HCT116 (cell line): Measurements from ENCODE around the gene ZMYM4. TPM values are rescaled to one million over a fixed set of nuclear protein-coding genes. Genes with fewer than 3 reads are reported as not detected.

Experiments used
- ATAC-seq: fragments of 200-7000 bp; cut with Tn5 transposase; 2 replicates; pipeline ENCODE4 v1.9.1; 2020; ENCODE audit warnings: mild to moderate bottlenecking, moderate library complexity
- BruUV-seq: library from RNA; stranded (reverse); fragments of 400-500 nt; replicated peaks from 2 replicates; lab custom pipeline; 2021; lab: Mats Ljungman, UMichigan
- CTCF ChIA-PET: fragments of 300-600 bp; sonication (Branson Sonifier 250); formaldehyde crosslinking; loops from one replicate; lab custom pipeline; 2021; ENCODE audit warnings: antibody characterized with exemption; lab: Charles Lee
- POLR2A ChIA-PET: fragments of 300-600, 350-600 bp; sonication (Branson Sonifier 250); formaldehyde crosslinking; loops from one replicate; lab custom pipeline; 2021; ENCODE audit warnings: antibody characterized with exemption; lab: Charles Lee
- RAD21 ChIA-PET, 2 experiments: fragments of 300-600 bp; sonication (Branson Sonifier 250); formaldehyde crosslinking; loops; one replicate each; lab custom pipeline; 2023; ENCODE audit warnings: low total read pairs in 2 of 2; ENCODE audit not compliant: uncharacterized antibody in 2 of 2, unreplicated experiment in 2 of 2, low non-redundant PET in 1 of 2; lab: Charles Lee
- DNase-seq: peaks from one replicate; pipeline ENCODE4 v3.0.0-alpha.2; 2010; ENCODE audit warnings: low read depth, low spot score
- H2AFZ ChIP-seq: fragments of 200-600 bp; shearing (Covaris generic), sonication (generic); 2 replicates; pipeline ENCODE4 v1.6.1; 2017; ENCODE audit warnings: low read depth, mixed run types, mixed read lengths, antibody characterized with exemption, low read length; ENCODE audit not compliant: poor library complexity, severe bottlenecking
- H3K27ac ChIP-seq: 2 replicates; pipeline ENCODE4 v1.5.1; 2012; ENCODE audit warnings: low read depth, low read length
- H3K27me3 ChIP-seq: fragments of 200-600 bp; sonication (generic); 2 replicates; pipeline ENCODE4 v1.6.1; 2016; ENCODE audit warnings: mixed run types, low read length, mixed read lengths; ENCODE audit not compliant: insufficient read depth
- H3K36me3 ChIP-seq, 2 experiments: fragments of 200-500 bp in 1 of 2; fragments of 200-600 bp in 1 of 2; sonication (Bioruptor generic) in 1 of 2; sonication (generic) in 1 of 2; 2 replicates each; pipeline versions ENCODE4 v1.5.1 to v1.6.1; 2014 to 2016; ENCODE audit warnings: low read length in 2 of 2, inconsistent platforms in 1 of 2, mixed read lengths in 1 of 2, mixed run types in 1 of 2; ENCODE audit not compliant: insufficient read depth in 2 of 2, control insufficient read depth in 1 of 2
- H3K4me1 ChIP-seq, 2 experiments: fragments of 200-600 bp in 1 of 2; sonication (generic) in 1 of 2; 2 replicates each; pipeline versions ENCODE4 v1.5.1 to v1.6.1; 2012 to 2017; ENCODE audit warnings: low read length in 2 of 2, inconsistent platforms in 1 of 2, mild to moderate bottlenecking in 1 of 2, mixed read lengths in 1 of 2, mixed run types in 1 of 2, moderate library complexity in 1 of 2; ENCODE audit not compliant: insufficient read depth in 2 of 2, control insufficient read depth in 1 of 2
- H3K4me2 ChIP-seq: fragments of 200-600 bp; sonication (generic); 2 replicates; pipeline ENCODE4 v1.6.1; 2017; ENCODE audit warnings: mixed run types, low read length, mixed read lengths
- H3K4me3 ChIP-seq, 2 experiments: fragments of 200-600 bp in 1 of 2; sonication (generic) in 1 of 2; replicated peaks in 1 of 2; 2 replicates each; pipeline ENCODE4 v1.5.1; 2011 to 2016; ENCODE audit warnings: low read length in 2 of 2, control low read depth in 1 of 2, low read depth in 1 of 2, mild to moderate bottlenecking in 1 of 2, mixed read lengths in 1 of 2, mixed run types in 1 of 2
- H3K79me2 ChIP-seq: fragments of 200-600 bp; sonication (generic); 2 replicates; pipeline ENCODE4 v1.6.1; 2017; ENCODE audit warnings: mild to moderate bottlenecking, mixed run types, low read length, moderate library complexity, mixed read lengths; ENCODE audit not compliant: insufficient read depth
- H3K9ac ChIP-seq: fragments of 200-600 bp; sonication (generic); 2 replicates; pipeline ENCODE4 v1.6.1; 2016; ENCODE audit warnings: low read length, mixed read lengths
- H3K9me2 ChIP-seq: fragments of 200-600 bp; sonication (generic), shearing (Covaris generic); 2 replicates; pipeline ENCODE4 v1.6.1; 2017; ENCODE audit warnings: mixed run types, mild to moderate bottlenecking, moderate library complexity; ENCODE audit not compliant: insufficient read depth
- H3K9me3 ChIP-seq, 2 experiments: fragments of 200-500 bp in 1 of 2; fragments of 200-600 bp in 1 of 2; sonication (Bioruptor generic) in 1 of 2; sonication (generic) in 1 of 2; 2 replicates each; pipeline ENCODE4 v1.6.1; 2014 to 2017; ENCODE audit warnings: low read length in 2 of 2, mixed read lengths in 2 of 2, inconsistent platforms in 1 of 2, low read depth in 1 of 2, mild to moderate bottlenecking in 1 of 2, mixed run types in 1 of 2, moderate library complexity in 1 of 2; ENCODE audit not compliant: control insufficient read depth in 1 of 2, insufficient read depth in 1 of 2
- H4K20me1 ChIP-seq: fragments of 200-600 bp; sonication (generic), shearing (Covaris generic); 2 replicates; pipeline ENCODE4 v1.6.1; 2017; ENCODE audit warnings: mixed run types, mild to moderate bottlenecking, moderate library complexity; ENCODE audit not compliant: insufficient read depth
- CTCF ChIP-seq, 3 experiments: fragments of 200-600 bp in 1 of 3; sonication (generic) in 1 of 3; IDR thresholded peaks in 2 of 3; conservative IDR thresholded peaks in 1 of 3; 2 replicates each; pipeline ENCODE4 v1.5.1; 2012 to 2017; ENCODE audit warnings: low read depth in 2 of 3, low read length in 2 of 3, antibody characterized with exemption in 1 of 3, borderline replicate concordance in 1 of 3, control low read depth in 1 of 3, mild to moderate bottlenecking in 1 of 3, mixed read lengths in 1 of 3, mixed run types in 1 of 3, moderate library complexity in 1 of 3; ENCODE audit not compliant: insufficient read depth in 1 of 3
- EGR1 ChIP-seq: IDR thresholded peaks from 2 replicates; pipeline ENCODE4 v1.6.1; 2012; ENCODE audit warnings: low read depth
- ELF1 ChIP-seq: IDR thresholded peaks from 2 replicates; pipeline ENCODE4 v1.6.1; 2012; ENCODE audit warnings: low read depth, borderline replicate concordance
- EZH2phosphoT487 ChIP-seq: fragments of 200-600 bp; IDR thresholded peaks from 2 replicates; pipeline ENCODE4 v1.6.1; 2018; ENCODE audit warnings: antibody characterized with exemption, borderline replicate concordance
- FOSL1 ChIP-seq: IDR thresholded peaks from 2 replicates; pipeline ENCODE4 v1.6.1; 2012; ENCODE audit warnings: low read depth
- POLR2AphosphoS5 ChIP-seq: IDR thresholded peaks from 2 replicates; pipeline ENCODE4 v1.6.1; 2011; ENCODE audit warnings: mild to moderate bottlenecking, low read depth, low read length, moderate library complexity
- RAD21 ChIP-seq: IDR thresholded peaks from 2 replicates; pipeline ENCODE4 v1.6.1; 2012; ENCODE audit warnings: low read depth, mild to moderate bottlenecking
- REST ChIP-seq: IDR thresholded peaks from 2 replicates; pipeline ENCODE4 v1.6.1; 2012; ENCODE audit warnings: low read depth
- SP1 ChIP-seq: IDR thresholded peaks from 2 replicates; pipeline ENCODE4 v1.6.1; 2012; ENCODE audit warnings: low read depth
- SRF ChIP-seq: IDR thresholded peaks from 2 replicates; pipeline ENCODE4 v1.6.1; 2012; ENCODE audit warnings: low read depth
- TCF7L2 ChIP-seq: IDR thresholded peaks from 2 replicates; pipeline ENCODE4 v1.7.0; 2011; ENCODE audit warnings: borderline replicate concordance, inconsistent platforms; ENCODE audit not compliant: insufficient read depth, insufficient read length; ENCODE audit errors: extremely low read depth
- ZBTB33 ChIP-seq: IDR thresholded peaks from 2 replicates; pipeline ENCODE4 v1.6.1; 2011; ENCODE audit warnings: mild to moderate bottlenecking, low read length, moderate library complexity; ENCODE audit not compliant: insufficient replicate concordance; ENCODE audit errors: extremely low read depth
- ZNF274 ChIP-seq: fragments of 200-500 bp; sonication (Bioruptor generic); IDR thresholded peaks from 2 replicates; pipeline ENCODE4 v1.6.1; 2014; ENCODE audit warnings: mild to moderate bottlenecking, low read depth, low read length, inconsistent platforms
- intact Hi-C: fragments of 100-400 bp; cut with micrococcal nuclease; formaldehyde crosslinking; loops from 2 replicates; pipeline ENCODE4 v1.10.0; 2022
- total RNA-seq: library from RNA; stranded (reverse); gene quantifications from one replicate; pipeline ENCODE4 v1.2.1, GENCODE V29; 2021; ENCODE audit not compliant: unreplicated experiment
- TF ChIP-seq, protein P1 (sequence below): IDR thresholded peaks from 2 replicates; pipeline ENCODE4 v1.6.1; 2012

The ZMYM4 gene
- total RNA-seq, 1 experiment from 2014 or later: 58.0 TPM

DNA sequence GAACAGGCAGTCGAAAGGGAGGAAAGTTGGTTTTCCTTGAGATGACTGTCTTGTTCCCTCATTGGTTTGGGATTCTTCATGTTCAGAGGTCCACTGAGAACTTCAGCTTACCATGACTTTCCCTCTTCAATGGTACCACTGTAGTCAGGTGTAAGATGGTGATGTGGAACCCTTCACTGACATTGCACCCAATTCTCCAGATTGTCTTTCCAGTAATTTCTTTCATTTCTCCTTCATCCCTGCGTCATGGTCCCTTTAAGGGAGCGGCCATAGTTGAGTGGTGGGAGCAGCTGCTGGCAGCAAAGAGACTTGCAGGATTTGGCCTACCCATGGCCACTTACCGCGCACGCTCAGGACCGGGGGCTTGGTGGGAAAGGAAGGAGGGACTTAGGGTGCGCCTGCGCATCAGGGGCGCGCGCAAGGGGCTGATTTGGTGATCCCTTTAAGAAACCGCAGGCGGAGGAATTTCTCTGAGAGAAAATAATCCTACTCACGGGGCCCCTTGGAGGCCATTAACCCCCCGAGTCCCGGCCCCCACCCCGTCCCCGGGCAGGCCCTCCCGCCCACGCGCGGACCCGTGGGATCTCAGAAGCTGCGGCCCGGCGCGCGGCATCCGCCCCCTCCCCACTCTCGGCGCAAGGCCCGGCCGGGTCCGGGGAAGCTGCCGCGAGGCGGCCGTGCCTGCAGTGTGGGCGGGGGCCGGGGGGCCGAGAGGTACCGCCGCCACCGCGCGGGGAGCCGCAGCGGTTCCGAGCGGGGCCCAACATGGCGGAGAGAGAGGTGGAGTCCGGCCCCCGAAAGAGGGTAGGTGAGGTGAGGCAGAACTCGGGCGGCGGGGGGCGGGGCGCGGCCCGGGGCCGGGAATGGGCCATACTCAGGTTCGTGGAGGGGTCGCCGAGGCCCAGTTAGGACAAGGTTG lies at the start of gene ZMYM4 (continued):
- TF ChIP-seq ELF1 (no peak), TCF7L2 (peak; percentile 75), EZH2phosphoT487 (no peak), FOSL1 (no peak), ZNF274 (no peak)
- TF ChIP-seq, protein P1, sequence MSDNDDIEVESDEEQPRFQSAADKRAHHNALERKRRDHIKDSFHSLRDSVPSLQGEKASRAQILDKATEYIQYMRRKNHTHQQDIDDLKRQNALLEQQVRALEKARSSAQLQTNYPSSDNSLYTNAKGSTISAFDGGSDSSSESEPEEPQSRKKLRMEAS: peak; percentile 73

DNA sequence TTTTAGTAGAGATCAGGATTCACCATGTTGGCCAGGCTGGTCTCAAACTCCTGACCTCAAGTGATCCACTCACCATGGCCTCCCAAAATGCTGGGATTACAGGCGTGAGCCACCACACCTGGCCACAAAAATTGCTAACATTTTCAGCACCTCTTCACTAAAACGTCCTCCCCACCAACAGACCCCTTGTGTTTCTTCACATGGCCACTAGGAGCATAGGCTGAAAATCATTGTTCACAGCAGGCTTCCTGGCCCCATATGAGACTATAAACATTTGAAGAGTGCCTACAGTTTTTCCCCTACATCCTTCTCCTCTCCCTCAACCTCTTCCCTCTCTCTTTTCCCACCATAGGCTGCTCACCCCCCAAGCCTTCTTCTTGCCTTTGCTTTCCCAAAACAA lies 47.5 kb upstream of the ZMYM4 start:
- ChIA-PET POLR2A (no interaction called here), CTCF (interaction anchor here (0.5 kb wide), 1 partner anchor 38 kb away, joined by 3 read pairs; no protein-coding TSS in a partner anchor)
- Histone ChIP-seq H3K27me3 (no peaks in the 10 kb centered on the region), H3K4me1 (peaks cover 0 to 4% of the 10 kb centered on the region in 2 experiments; a peak in 1 of 4 replicates), H4K20me1 (no peaks in the 10 kb centered on the region)
- TF ChIP-seq ELF1: no peak
- TF ChIP-seq SRF: no peak
- peak; percentile 15 to 70 (median 63); a peak in 4 of 6 replicates for TF ChIP-seq CTCF (IDR thresholded peaks at IDR 0.05 in 2 of 3, conservative IDR thresholded peaks at IDR 0.05 in 1 of 3; ENCODE audit: borderline replicate concordance in 1 of 3, insufficient read depth in 1 of 3, low read depth in 2 of 3, low read length in 2 of 3)
- TF ChIP-seq EGR1: no peak
- TF ChIP-seq SP1: no peak
- TF ChIP-seq ZNF274: no peak
- TF ChIP-seq POLR2AphosphoS5: no peak
- TF ChIP-seq REST: no peak
- TF ChIP-seq ZBTB33: no peak
- TF ChIP-seq, protein P1: no peak
- TF ChIP-seq RAD21: peak; percentile 7; the same call in 1 of the 2 replicates
- TF ChIP-seq EZH2phosphoT487: no peak
- TF ChIP-seq, all 23 proteins: peak for 2
- H3K9ac ChIP-seq: no peak overlapping the region
- no peak overlapping the region for H3K27ac ChIP-seq
- BruUV-seq: no TSS peak
- intact Hi-C loops: no loop called here
- H2AFZ ChIP-seq: peak overlapping the region; percentile 96
- H3K36me3 ChIP-seq: no peaks in the 10 kb centered on the region
- H3K4me2 ChIP-seq: no peak overlapping the region
- no peaks in the 10 kb centered on the region for H3K79me2 ChIP-seq
- H3K9me3 ChIP-seq: no peaks in the 10 kb centered on the region
- ATAC-seq (peak; percentile 96), DNase-seq (peak; percentile 48)
- RAD21 ChIA-PET: no interaction called here
- H3K4me3 ChIP-seq: no peak overlapping the region
- H3K9me2 ChIP-seq: no peaks in the 10 kb centered on the region
